Ishikawa (cell line): ENCODE data around the gene APC2.

Experiments
- EP300 ChIP-seq: IDR thresholded peaks from 2 replicates; pipeline ENCODE4 v1.6.1; 2012; ENCODE audit warnings: borderline replicate concordance
- TCF12 ChIP-seq: IDR thresholded peaks from 2 replicates; pipeline ENCODE4 v1.6.1; 2012; ENCODE audit warnings: low read depth
- TF ChIP-seq, protein P1 (sequence below): IDR thresholded peaks from 2 replicates; pipeline ENCODE4 v1.6.1; 2012; ENCODE audit warnings: low read depth, mild to moderate bottlenecking

DNA sequence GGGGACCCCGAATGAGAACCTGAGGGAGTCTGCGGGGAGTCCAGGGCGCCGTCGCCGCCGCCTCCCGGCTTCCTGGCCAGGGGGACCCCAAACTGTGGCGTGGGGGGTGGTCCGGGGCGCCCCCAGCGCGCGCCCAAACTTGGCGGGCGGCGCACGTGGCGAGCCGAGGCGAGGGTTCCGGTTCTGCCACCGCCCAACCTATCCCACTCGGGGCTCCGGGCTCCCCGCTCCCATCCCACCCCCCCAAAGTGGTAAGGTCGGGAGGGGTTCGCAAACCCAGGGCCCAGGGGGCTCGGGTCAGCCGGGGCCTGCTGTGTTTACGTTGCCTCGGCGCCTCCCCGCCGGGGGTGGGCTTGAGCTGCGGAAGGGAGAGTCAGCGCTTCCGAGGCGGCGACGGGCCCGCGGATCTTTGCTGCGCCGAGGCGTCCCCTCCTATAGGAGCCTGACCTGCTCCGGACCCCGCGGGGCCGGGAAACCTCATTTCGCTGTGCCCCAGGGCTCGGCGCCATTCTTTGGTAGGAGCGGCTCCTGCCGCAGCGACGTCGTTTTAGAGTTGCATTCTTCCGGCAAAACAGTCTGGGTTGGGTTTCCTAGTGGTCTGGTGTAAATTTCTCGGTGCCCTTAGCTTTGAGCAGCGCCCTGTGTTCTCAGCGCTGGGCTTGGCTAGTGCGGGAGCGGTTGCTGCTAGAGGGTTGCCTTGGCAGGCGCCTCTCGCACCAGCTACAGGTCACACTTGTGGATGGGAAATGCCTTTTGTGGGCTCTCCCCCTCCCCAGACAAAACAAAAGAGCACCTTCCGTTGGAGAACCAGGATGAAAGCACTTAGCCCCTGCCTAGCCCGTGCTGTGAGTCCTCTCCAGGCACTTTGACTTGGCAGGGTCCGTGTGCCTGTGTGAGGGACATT lies 41.4 kb upstream of the APC2 start:
- TF ChIP-seq, protein P1, sequence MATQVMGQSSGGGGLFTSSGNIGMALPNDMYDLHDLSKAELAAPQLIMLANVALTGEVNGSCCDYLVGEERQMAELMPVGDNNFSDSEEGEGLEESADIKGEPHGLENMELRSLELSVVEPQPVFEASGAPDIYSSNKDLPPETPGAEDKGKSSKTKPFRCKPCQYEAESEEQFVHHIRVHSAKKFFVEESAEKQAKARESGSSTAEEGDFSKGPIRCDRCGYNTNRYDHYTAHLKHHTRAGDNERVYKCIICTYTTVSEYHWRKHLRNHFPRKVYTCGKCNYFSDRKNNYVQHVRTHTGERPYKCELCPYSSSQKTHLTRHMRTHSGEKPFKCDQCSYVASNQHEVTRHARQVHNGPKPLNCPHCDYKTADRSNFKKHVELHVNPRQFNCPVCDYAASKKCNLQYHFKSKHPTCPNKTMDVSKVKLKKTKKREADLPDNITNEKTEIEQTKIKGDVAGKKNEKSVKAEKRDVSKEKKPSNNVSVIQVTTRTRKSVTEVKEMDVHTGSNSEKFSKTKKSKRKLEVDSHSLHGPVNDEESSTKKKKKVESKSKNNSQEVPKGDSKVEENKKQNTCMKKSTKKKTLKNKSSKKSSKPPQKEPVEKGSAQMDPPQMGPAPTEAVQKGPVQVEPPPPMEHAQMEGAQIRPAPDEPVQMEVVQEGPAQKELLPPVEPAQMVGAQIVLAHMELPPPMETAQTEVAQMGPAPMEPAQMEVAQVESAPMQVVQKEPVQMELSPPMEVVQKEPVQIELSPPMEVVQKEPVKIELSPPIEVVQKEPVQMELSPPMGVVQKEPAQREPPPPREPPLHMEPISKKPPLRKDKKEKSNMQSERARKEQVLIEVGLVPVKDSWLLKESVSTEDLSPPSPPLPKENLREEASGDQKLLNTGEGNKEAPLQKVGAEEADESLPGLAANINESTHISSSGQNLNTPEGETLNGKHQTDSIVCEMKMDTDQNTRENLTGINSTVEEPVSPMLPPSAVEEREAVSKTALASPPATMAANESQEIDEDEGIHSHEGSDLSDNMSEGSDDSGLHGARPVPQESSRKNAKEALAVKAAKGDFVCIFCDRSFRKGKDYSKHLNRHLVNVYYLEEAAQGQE, result no peak
- TF ChIP-seq EP300 (no peak), TCF12 (no peak)
